ENCODE data around the gene BTBD6.

BTBD6 gene

GRCh38 chr14:105220699-105221597, 27.4 kb upstream of the BTBD6 start:
- DNase-seq (ENCODE audit: low read depth): no peak
- no peak for TF ChIP-seq CTCF (IDR thresholded peaks at IDR 0.05; ENCODE audit: low read depth, low read length, missing control alignments)
- no peak overlapping the region for H3K4me3 ChIP-seq (ENCODE audit: low read depth, low read length)
- in situ Hi-C loops (cut with HindIII; ENCODE audit: low sequenced_read_pairs): no loop called here

GRCh38 chr14:105221598-105222178, 26.6 kb upstream of the BTBD6 start:
- no peak overlapping the region for H3K4me3 ChIP-seq (ENCODE audit: low read depth, low read length)
- in situ Hi-C loops (cut with HindIII; ENCODE audit: low sequenced_read_pairs): no loop called here
- no peak for TF ChIP-seq CTCF (IDR thresholded peaks at IDR 0.05; ENCODE audit: low read depth, low read length, missing control alignments)
- no peak for DNase-seq (ENCODE audit: low read depth)

- in situ Hi-C loops (cut with HindIII; ENCODE audit: low sequenced_read_pairs): no loop called here
- H3K4me3 ChIP-seq (ENCODE audit: low read depth, low read length): no peak overlapping the region
- no peak for TF ChIP-seq CTCF (IDR thresholded peaks at IDR 0.05; ENCODE audit: low read depth, low read length, missing control alignments)
- DNase-seq (ENCODE audit: low read depth): no peak
These were observed 25.1 kb upstream of the BTBD6 start for GRCh38 chr14:105223260-105223659.

GRCh38 chr14:105223770-105224544, 24.4 kb upstream of the BTBD6 start:
- H3K4me3 ChIP-seq (ENCODE audit: low read depth, low read length): no peak overlapping the region
- no peak for DNase-seq (ENCODE audit: low read depth)
- in situ Hi-C loops (cut with HindIII; ENCODE audit: low sequenced_read_pairs): no loop called here
- TF ChIP-seq CTCF (IDR thresholded peaks at IDR 0.05; ENCODE audit: low read depth, low read length, missing control alignments): no peak

GRCh38 chr14:105224845-105225570, 23.3 kb upstream of the BTBD6 start:
- no peak overlapping the region for H3K4me3 ChIP-seq (ENCODE audit: low read depth, low read length)
- TF ChIP-seq CTCF (IDR thresholded peaks at IDR 0.05; ENCODE audit: low read depth, low read length, missing control alignments): no peak
- DNase-seq (ENCODE audit: low read depth): no peak
- in situ Hi-C loops (cut with HindIII; ENCODE audit: low sequenced_read_pairs): no loop called here

- no peak for DNase-seq (ENCODE audit: low read depth)
- no peak overlapping the region for H3K4me3 ChIP-seq (ENCODE audit: low read depth, low read length)
- no peak for TF ChIP-seq CTCF (IDR thresholded peaks at IDR 0.05; ENCODE audit: low read depth, low read length, missing control alignments)
- in situ Hi-C loops (cut with HindIII; ENCODE audit: low sequenced_read_pairs): no loop called here
These were observed 22.1 kb upstream of the BTBD6 start for GRCh38 chr14:105226198-105226597.
